ENCODE measurements around the gene PCGF2. TPM values are rescaled to one million over a fixed set of nuclear protein-coding genes. Genes with fewer than 3 reads are reported as not detected.

PCGF2 gene
- total and polyA plus RNA-seq, 9 of the 15 experiments (the other 6 are each of a cell fraction or from before 2014, with no cell fraction given) = 1.3 to 33.4 (median 7.0) TPM

DNA sequence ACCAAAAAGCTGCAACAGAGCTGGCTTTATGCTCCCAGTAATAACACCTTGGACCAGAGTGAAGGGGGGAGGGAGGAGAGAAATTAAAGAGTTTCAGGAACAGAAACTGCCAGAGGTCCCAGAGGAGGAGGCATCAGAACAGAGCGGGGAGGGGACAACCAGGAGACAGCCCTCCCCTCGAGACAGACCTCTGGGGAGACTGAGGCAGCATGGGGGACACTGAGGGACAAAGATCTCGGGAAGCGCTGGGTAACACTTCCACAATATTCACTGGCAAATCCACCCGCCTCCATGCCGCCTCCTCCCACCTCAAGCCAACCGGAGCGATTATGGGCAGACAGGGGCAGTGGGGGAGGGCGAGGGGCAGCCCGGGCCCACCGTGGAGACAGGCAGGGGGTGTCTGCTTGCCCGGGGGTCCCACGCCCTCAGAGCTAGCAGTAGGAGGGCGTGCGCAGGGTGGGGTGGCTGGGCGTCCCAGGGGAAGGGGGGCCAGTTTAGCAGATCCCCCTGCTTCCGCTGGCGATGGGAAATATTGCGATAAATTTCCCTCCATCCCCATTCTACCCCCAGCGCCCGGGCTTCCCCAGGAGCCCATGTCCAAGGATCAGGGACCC is 1.2 kb downstream of the PCGF2 start:
- no peaks in the 10 kb centered on the region for H3K27me3 ChIP-seq (ENCODE audit: control insufficient read depth in 2 of 2, insufficient read depth in 2 of 2, low read length in 2 of 2)
- 0 out of 2 replicates have a peak overlapping the region, but pooled peaks have one; percentile 19 for H2AFZ ChIP-seq (ENCODE audit: low read depth, low read length)
- peaks cover 9% of the 10 kb centered on the region for H4K20me1 ChIP-seq (replicated peaks; ENCODE audit: control insufficient read depth, insufficient read depth, low read length)
- peaks cover 22 to 56% of the 10 kb centered on the region in 2 experiments for H3K4me1 ChIP-seq (replicated peaks in 1 of 2; ENCODE audit: control insufficient read depth in 2 of 2, insufficient read depth in 2 of 2, low read length in 2 of 2)
- H3K36me3 ChIP-seq (ENCODE audit: control insufficient read depth, insufficient read depth, low read length) = peaks cover 6% of the 10 kb centered on the region; the same call in 1 of the 3 replicates
- POLR2A ChIA-PET = interaction anchor here (0.6 to 0.9 kb wide), 3 partner anchors 11 to 15 kb away, joined by 3 read pairs; no protein-coding TSS in a partner anchor
- peaks cover 4% of the 10 kb centered on the region for H3K9me1 ChIP-seq (ENCODE audit: control insufficient read depth, insufficient read depth, low read length)
- peak overlapping the region; percentile 92 for H3K4me3 ChIP-seq
- peaks cover 84% of the 10 kb centered on the region for H3K79me2 ChIP-seq (ENCODE audit: control insufficient read depth, insufficient read depth, low read length)
- intact Hi-C loops (cut with micrococcal nuclease) = no loop called here
- peak overlapping the region; percentile 83; the same call in 2 of the 3 replicates for H3K27ac ChIP-seq (ENCODE audit: extremely low read depth, low read depth, low read length)
- no peaks in the 10 kb centered on the region for H3K9me3 ChIP-seq (replicated peaks; ENCODE audit: control insufficient read depth, insufficient read depth, low read depth, low read length)
- DNase-seq (ENCODE audit: extremely low read depth in 1 of 4, low spot score in 3 of 4) (no peak), ATAC-seq (no peak), FAIRE-seq (no peak)
- no TSS peak for BruUV-seq (replicated peaks)
- peak overlapping the region; percentile 86 to 94 for H3K9ac ChIP-seq (ENCODE audit: insufficient read depth in 1 of 2, low read depth in 2 of 2, low read length in 2 of 2)
- in situ Hi-C loops (cut with MboI) = no loop called here
- H3K4me2 ChIP-seq (ENCODE audit: insufficient read depth, low read length) = peak overlapping the region; percentile 92
- CTCF ChIA-PET (ENCODE audit: low intra/inter-chr PET ratio) = no interaction called here
- TF ChIP-seq, protein P1, sequence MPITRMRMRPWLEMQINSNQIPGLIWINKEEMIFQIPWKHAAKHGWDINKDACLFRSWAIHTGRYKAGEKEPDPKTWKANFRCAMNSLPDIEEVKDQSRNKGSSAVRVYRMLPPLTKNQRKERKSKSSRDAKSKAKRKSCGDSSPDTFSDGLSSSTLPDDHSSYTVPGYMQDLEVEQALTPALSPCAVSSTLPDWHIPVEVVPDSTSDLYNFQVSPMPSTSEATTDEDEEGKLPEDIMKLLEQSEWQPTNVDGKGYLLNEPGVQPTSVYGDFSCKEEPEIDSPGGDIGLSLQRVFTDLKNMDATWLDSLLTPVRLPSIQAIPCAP (CRISPR knock-in tag; IDR thresholded peaks at IDR 0.05; ENCODE audit: borderline replicate concordance) = no peak
- TF ChIP-seq ZBTB8A (IDR thresholded peaks at IDR 0.05; ENCODE audit: partially characterized antibody) (no peak), COPS2 (conservative IDR thresholded peaks at IDR 0.05) (no peak), FOSL1 (tag; conservative IDR thresholded peaks at IDR 0.05) (no peak), ZFX (CRISPR knock-in tag; IDR thresholded peaks at IDR 0.05) (0 out of 2 replicates have a peak, but pooled peaks have one; percentile 10), ZNF75A (CRISPR knock-in tag; IDR thresholded peaks at IDR 0.05) (0 out of 2 replicates have a peak, but pooled peaks have one; percentile 11)
- TF ChIP-seq, protein P2, sequence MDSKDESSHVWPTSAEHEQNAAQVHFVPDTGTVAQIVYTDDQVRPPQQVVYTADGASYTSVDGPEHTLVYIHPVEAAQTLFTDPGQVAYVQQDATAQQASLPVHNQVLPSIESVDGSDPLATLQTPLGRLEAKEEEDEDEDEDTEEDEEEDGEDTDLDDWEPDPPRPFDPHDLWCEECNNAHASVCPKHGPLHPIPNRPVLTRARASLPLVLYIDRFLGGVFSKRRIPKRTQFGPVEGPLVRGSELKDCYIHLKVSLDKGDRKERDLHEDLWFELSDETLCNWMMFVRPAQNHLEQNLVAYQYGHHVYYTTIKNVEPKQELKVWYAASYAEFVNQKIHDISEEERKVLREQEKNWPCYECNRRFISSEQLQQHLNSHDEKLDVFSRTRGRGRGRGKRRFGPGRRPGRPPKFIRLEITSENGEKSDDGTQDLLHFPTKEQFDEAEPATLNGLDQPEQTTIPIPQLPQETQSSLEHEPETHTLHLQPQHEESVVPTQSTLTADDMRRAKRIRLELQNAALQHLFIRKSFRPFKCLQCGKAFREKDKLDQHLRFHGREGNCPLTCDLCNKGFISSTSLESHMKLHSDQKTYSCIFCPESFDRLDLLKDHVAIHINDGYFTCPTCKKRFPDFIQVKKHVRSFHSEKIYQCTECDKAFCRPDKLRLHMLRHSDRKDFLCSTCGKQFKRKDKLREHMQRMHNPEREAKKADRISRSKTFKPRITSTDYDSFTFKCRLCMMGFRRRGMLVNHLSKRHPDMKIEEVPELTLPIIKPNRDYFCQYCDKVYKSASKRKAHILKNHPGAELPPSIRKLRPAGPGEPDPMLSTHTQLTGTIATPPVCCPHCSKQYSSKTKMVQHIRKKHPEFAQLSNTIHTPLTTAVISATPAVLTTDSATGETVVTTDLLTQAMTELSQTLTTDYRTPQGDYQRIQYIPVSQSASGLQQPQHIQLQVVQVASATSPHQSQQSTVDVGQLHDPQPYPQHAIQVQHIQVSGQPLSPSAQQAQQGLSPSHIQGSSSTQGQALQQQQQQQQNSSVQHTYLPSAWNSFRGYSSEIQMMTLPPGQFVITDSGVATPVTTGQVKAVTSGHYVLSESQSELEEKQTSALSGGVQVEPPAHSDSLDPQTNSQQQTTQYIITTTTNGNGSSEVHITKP (IDR thresholded peaks at IDR 0.05; ENCODE audit: partially characterized antibody) = peak; percentile 15
- WGBS (ENCODE audit: insufficient coverage, low coverage, missing lambda C conversion rate) = 12% methylated on average over 17 of the region's 21 CpGs

Measured in K562 (cell line).